ENCODE measurements around the gene CMIP. TPM values are rescaled to one million over a fixed set of nuclear protein-coding genes. Genes with fewer than 3 reads are reported as not detected.

The CMIP gene
- total RNA-seq, 1 donor from 2014 or later: 163 TPM

DNA sequence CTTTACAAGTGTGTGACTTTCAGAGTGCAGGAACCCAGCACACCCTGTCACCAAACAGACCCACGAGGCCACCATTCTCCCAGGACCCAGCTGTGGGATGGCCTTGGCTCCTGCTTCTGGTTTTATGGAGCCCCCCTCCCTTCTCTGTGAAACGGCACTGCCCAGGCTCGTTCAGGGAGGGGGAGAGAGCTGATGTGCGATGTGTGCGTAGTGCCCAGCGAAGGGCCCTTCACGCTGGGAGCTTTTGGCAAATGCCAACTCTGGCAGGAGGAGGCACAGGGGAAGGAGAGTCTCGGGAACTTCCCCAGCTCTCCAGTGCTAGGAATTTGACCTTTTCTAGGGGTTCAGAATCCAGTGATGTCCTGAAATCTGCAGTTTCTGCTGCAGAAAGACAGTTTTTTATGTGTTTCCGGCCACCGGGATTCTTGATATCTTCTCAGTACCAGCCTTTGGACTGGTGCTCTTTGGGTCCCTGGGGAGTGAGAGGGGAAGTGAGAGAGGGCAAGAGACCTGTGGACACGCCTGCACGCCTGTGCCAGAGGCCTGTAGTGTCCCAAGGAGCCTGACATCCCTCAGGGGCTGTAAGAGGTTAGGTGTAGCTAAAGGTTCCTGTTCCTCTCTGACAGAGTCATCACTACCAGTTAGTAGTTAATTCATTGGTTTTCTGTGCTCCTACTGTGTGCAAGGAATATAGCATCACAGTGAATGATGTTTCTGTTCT lies 45.1 kb downstream of the CMIP start:
- no peak overlapping the region for H3K4me3 Mint-ChIP-seq (ENCODE audit: unreplicated experiment)
- DNase-seq: no peak
- H3K27me3 Mint-ChIP-seq (ENCODE audit: unreplicated experiment): peaks cover 8% of the 10 kb centered on the region
- peaks cover 38% of the 10 kb centered on the region for H3K4me1 Mint-ChIP-seq (ENCODE audit: low read depth, unreplicated experiment)
- TF ChIP-seq, protein P1, sequence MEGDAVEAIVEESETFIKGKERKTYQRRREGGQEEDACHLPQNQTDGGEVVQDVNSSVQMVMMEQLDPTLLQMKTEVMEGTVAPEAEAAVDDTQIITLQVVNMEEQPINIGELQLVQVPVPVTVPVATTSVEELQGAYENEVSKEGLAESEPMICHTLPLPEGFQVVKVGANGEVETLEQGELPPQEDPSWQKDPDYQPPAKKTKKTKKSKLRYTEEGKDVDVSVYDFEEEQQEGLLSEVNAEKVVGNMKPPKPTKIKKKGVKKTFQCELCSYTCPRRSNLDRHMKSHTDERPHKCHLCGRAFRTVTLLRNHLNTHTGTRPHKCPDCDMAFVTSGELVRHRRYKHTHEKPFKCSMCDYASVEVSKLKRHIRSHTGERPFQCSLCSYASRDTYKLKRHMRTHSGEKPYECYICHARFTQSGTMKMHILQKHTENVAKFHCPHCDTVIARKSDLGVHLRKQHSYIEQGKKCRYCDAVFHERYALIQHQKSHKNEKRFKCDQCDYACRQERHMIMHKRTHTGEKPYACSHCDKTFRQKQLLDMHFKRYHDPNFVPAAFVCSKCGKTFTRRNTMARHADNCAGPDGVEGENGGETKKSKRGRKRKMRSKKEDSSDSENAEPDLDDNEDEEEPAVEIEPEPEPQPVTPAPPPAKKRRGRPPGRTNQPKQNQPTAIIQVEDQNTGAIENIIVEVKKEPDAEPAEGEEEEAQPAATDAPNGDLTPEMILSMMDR (IDR thresholded peaks at IDR 0.05; ENCODE audit: partially characterized antibody, unreplicated experiment): no peak
- no peak overlapping the region for H3K27ac Mint-ChIP-seq (ENCODE audit: unreplicated experiment)
- peaks cover 13% of the 10 kb centered on the region for H3K9me3 Mint-ChIP-seq (ENCODE audit: unreplicated experiment)
- H3K36me3 Mint-ChIP-seq (ENCODE audit: unreplicated experiment): no peaks in the 10 kb centered on the region

DNA sequence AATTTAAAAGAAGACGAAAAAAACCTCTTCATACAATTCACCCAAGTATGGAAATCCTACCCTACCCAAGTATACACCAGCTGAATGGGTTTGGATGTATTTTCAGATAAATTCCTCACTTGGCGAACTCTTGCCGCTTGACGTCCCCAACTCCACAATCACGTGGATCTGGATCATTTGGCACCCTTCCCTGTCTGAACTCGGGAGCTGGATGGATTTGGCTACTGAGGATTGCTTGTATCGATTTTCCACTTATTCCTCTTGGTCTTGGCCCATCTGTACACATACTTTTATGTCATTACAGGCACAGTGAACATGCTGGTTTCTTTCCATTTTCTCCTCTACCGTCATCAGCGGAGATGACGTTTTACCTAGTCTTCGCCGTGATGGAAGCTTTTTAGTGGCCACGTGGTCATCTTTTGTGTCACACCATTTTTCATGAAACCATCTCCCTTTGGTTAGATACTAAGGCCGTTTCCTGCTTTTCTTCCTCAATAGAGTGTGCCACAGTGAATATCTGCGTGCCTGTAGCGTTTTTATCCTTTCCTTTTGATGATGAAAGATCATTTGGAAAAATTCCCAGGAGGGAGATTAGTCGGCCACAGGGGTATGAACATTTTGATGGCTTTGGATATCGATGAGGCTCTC lies 47.1 kb downstream of the CMIP start:
- Mint-ChIP-seq H3K27ac (ENCODE audit: unreplicated experiment) (peak overlapping the region; percentile 76), H3K36me3 (ENCODE audit: unreplicated experiment) (no peaks in the 10 kb centered on the region), H3K4me1 (ENCODE audit: low read depth, unreplicated experiment) (peaks cover 41% of the 10 kb centered on the region), H3K4me3 (ENCODE audit: unreplicated experiment) (peak overlapping the region; percentile 25), H3K27me3 (ENCODE audit: unreplicated experiment) (peaks cover 8% of the 10 kb centered on the region), H3K9me3 (ENCODE audit: unreplicated experiment) (peaks cover 13% of the 10 kb centered on the region)
- DNase-seq: no peak
- TF ChIP-seq, protein P1 (IDR thresholded peaks at IDR 0.05; ENCODE audit: partially characterized antibody, unreplicated experiment): no peak

DNA sequence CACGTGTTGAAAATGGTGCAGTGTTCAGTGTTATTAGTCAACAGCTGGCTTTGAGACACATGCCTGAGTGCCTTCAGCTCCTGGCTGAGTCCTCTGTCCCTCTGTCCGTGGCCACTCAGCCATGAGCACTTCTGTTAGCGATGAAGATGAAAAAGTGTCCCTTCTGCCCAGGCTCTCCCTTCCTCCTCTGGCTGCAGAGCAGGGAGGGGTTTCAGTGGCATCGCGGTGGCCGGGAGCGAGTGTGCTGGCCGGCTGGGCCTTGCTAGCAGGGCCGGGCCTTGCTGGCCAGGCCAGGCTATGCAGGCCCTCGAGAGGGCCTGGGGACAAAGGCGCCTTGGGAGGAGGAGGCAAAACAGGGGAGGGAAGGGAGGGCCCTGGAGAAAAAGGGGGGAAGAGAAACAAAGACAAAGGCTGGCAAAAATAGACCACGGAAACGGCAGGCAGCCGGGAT lies 47.7 kb downstream of the CMIP start:
- Mint-ChIP-seq H3K4me1 (ENCODE audit: low read depth, unreplicated experiment) (peaks cover 41% of the 10 kb centered on the region), H3K9me3 (ENCODE audit: unreplicated experiment) (peaks cover 13% of the 10 kb centered on the region), H3K27ac (ENCODE audit: unreplicated experiment) (peak overlapping the region; percentile 76), H3K36me3 (ENCODE audit: unreplicated experiment) (no peaks in the 10 kb centered on the region), H3K4me3 (ENCODE audit: unreplicated experiment) (peak overlapping the region; percentile 25), H3K27me3 (ENCODE audit: unreplicated experiment) (peaks cover 8% of the 10 kb centered on the region)
- TF ChIP-seq, protein P1 (IDR thresholded peaks at IDR 0.05; ENCODE audit: partially characterized antibody, unreplicated experiment): no peak
- no peak for DNase-seq

DNA sequence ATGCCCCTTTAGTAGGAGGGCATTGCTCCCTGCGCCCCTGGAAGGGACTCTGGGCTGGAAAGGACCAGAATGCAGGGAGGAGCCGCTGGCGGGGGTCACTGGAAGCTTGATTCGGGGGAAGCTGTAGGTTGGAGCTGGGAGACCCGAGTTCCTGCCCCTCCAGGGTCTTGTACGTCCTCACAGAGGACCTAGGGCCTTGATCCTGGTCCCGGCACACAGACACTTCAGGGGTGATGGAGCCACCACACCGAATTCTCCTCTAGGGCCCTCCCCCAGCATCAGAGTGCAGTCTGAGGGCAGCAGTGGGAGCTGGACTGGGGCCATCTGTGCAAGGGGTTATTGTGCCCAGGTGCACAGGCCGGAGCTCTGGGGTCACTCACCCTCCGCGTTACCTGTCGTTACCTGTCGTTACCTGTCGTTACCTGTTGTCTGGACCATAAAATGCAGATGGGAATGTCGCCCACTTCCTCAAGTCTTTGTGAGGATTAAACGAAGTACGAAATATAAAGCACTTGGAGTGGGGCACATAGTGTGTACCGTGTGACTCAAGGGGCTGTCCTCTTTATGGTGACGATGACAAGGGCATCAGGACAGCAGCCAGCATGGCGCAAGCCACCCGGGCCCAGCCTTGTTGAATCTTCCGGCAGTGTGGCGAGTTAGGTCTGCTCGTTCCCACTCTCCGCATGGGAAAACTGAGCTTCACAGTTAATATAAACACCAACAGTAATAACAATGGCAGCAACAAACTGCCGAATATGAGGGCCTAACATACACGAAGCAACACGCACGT lies 48.6 kb downstream of the CMIP start:
- no peak for DNase-seq
- Mint-ChIP-seq H3K9me3 (ENCODE audit: unreplicated experiment) (peaks cover 13% of the 10 kb centered on the region), H3K27ac (ENCODE audit: unreplicated experiment) (peak overlapping the region; percentile 76), H3K4me3 (ENCODE audit: unreplicated experiment) (peak overlapping the region; percentile 10), H3K27me3 (ENCODE audit: unreplicated experiment) (peaks cover 8% of the 10 kb centered on the region), H3K36me3 (ENCODE audit: unreplicated experiment) (no peaks in the 10 kb centered on the region), H3K4me1 (ENCODE audit: low read depth, unreplicated experiment) (peaks cover 42% of the 10 kb centered on the region)
- TF ChIP-seq, protein P1 (IDR thresholded peaks at IDR 0.05; ENCODE audit: partially characterized antibody, unreplicated experiment): no peak

Data from glutamatergic neuron (in vitro differentiated cells).